ENCODE measurements around the gene CSMD2. TPM values are rescaled to one million over a fixed set of nuclear protein-coding genes. Genes with fewer than 3 reads are reported as not detected.

Gene CSMD2
- total RNA-seq, 2 donors from 2014 or later: 2.8 to 3.0 TPM

- H3K27me3 ChIP-seq (replicated peaks; ENCODE audit: insufficient read depth): no peaks in the 10 kb centered on the region
These were observed 539.8 kb downstream of the CSMD2 start for GRCh38 chr1:33624991-33625870.

GRCh38 chr1:33624261-33624990, 540.6 kb downstream of the CSMD2 start:
- Histone ChIP-seq H3K9me3 (no peaks in the 10 kb centered on the region), H3K4me3 (no peak overlapping the region), H3K27me3 (replicated peaks; ENCODE audit: insufficient read depth) (no peaks in the 10 kb centered on the region), H3K36me3 (no peaks in the 10 kb centered on the region), H3K4me1 (ENCODE audit: control insufficient read depth in 1 of 2, low read depth in 2 of 2) (no peaks in the 10 kb centered on the region), H3K27ac (no peak overlapping the region)
- ATAC-seq (ENCODE audit: insufficient number of reproducible peaks, low FRiP score, low read depth): no peak
- DNase-seq (ENCODE audit: low spot score): no peak
- TF ChIP-seq CTCF (IDR thresholded peaks at IDR 0.05): no peak

More at GRCh38 chr1:33624991-33625870, 539.8 kb downstream of the CSMD2 start:
- no peaks in the 10 kb centered on the region for H3K9me3 ChIP-seq
- DNase-seq (ENCODE audit: low spot score) (no peak), ATAC-seq (ENCODE audit: insufficient number of reproducible peaks, low FRiP score, low read depth) (no peak)
- H3K4me1 ChIP-seq (ENCODE audit: control insufficient read depth in 1 of 2, low read depth in 2 of 2): no peaks in the 10 kb centered on the region
- no peaks in the 10 kb centered on the region for H3K36me3 ChIP-seq
- no peak overlapping the region for H3K27ac ChIP-seq
- H3K4me3 ChIP-seq: no peak overlapping the region
- peak; percentile 20 for TF ChIP-seq CTCF (IDR thresholded peaks at IDR 0.05)

DNA sequence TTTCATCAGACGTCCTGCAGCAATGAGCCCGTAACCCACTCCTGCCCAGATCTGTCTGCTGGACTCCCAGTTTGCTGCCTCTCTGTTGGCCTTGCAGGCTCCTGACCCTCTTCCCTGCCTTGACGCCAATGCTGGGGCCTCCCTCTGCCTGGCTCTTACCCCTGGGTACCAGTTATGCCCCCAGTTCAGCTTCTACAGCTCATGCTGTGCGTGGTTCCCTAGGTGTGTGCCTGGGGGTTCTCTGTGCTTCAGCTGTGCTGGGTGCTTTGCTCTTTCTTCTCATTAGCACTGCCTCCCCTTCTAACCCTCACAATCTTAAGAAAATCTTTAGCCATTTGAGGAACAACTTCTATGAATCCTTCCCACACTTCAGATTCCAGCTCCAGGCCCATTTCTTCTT, 541.2 kb downstream of the CSMD2 start:
- no peak for DNase-seq (ENCODE audit: low spot score)
- H3K4me1 ChIP-seq (ENCODE audit: control insufficient read depth in 1 of 2, low read depth in 2 of 2): no peaks in the 10 kb centered on the region
- no peak for TF ChIP-seq CTCF (IDR thresholded peaks at IDR 0.05)
- no peak overlapping the region for H3K27ac ChIP-seq
- H3K27me3 ChIP-seq (replicated peaks; ENCODE audit: insufficient read depth): no peaks in the 10 kb centered on the region
- no peaks in the 10 kb centered on the region for H3K9me3 ChIP-seq
- no peaks in the 10 kb centered on the region for H3K36me3 ChIP-seq
- no peak for ATAC-seq (ENCODE audit: insufficient number of reproducible peaks, low FRiP score, low read depth)
- H3K4me3 ChIP-seq: no peak overlapping the region

DNA sequence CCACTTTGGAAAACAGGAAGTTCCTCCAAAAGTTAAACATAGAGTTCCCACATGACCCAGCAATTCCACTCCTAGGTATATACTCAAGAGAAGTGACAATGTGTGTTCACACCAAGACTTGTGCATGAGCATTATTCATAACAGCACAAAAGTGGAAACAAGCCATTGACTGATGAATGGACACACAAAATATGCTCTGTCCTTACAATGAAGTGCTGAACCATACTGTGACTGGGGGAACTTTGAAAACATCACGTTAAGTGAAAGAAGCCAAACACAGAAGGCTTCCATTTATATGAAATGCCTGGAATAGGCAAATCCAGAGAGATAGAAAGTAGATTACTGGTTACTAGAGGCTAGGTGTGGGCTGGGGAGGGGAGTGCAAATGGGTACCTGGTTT, 542.3 kb downstream of the CSMD2 start:
- Histone ChIP-seq H3K27ac (no peak overlapping the region), H3K4me1 (ENCODE audit: control insufficient read depth in 1 of 2, low read depth in 2 of 2) (no peaks in the 10 kb centered on the region)

More for the DNA sequence above, 542.3 kb downstream of the CSMD2 start:
- Histone ChIP-seq H3K4me3 (no peak overlapping the region), H3K27me3 (replicated peaks; ENCODE audit: insufficient read depth) (no peaks in the 10 kb centered on the region), H3K9me3 (no peaks in the 10 kb centered on the region), H3K36me3 (no peaks in the 10 kb centered on the region)
- TF ChIP-seq CTCF (IDR thresholded peaks at IDR 0.05): no peak
- no peak for ATAC-seq (ENCODE audit: insufficient number of reproducible peaks, low FRiP score, low read depth)
- DNase-seq (ENCODE audit: low spot score): no peak

Data from thoracic aorta (tissue), 2 donors.